ENCODE data around the gene DHX35.

GRCh38 chr20:38973107-38973506 is 11.0 kb downstream of the DHX35 start:
- no peak for TF ChIP-seq CTCF (IDR thresholded peaks at IDR 0.05)
- TF ChIP-seq POLR2AphosphoS5 (IDR thresholded peaks at IDR 0.05) = no peak

All from stomach (tissue), 4 donors.